Left colon (tissue), 2 donors: ENCODE measurements around the gene KIR2DL1. TPM values are rescaled to one million over a fixed set of nuclear protein-coding genes. Genes with fewer than 3 reads are reported as not detected.
"Not testable (repeated sequence)": the region's sequence is repeated elsewhere in the genome, so short reads cannot be mapped to it uniquely, and the experiment has no call there.

Source experiments
- ATAC-seq: fragments of 200-7000 bp; cut with Tn5 transposase; one replicate; pipeline ENCODE4 v1.9.1; 2020; ENCODE audit warnings: mild to moderate bottlenecking, moderate library complexity
- DNase-seq, 2 donors: peaks; one replicate each; pipeline ENCODE4 v3.0.0-alpha.2; 2020
- intact Hi-C, 2 donors: fragments of 100-400 bp; cut with DNase I in 1 of 2; cut with micrococcal nuclease in 1 of 2; formaldehyde crosslinking; loops; one replicate each; pipeline versions ENCODE4 v1.11.2 to v1.14.0; 2022; cut with DNase I, micrococcal nuclease
- total RNA-seq, 2 donors: library from RNA; stranded (reverse); fragmentation: NEBNext Ultra II Directional; extraction: Animal tissue kit (Norgen Biotek cat#: 25700); gene quantifications; one replicate each; pipeline ENCODE4 v1.2.1, GENCODE V29; 2021
- donor health status: DM: no; HTN: no; CAD: no.
- donor health status: DM: yes; HTN: yes; CAD: no.

The KIR2DL1 gene
- total RNA-seq, 2 donors from 2014 or later = not detected

DNA sequence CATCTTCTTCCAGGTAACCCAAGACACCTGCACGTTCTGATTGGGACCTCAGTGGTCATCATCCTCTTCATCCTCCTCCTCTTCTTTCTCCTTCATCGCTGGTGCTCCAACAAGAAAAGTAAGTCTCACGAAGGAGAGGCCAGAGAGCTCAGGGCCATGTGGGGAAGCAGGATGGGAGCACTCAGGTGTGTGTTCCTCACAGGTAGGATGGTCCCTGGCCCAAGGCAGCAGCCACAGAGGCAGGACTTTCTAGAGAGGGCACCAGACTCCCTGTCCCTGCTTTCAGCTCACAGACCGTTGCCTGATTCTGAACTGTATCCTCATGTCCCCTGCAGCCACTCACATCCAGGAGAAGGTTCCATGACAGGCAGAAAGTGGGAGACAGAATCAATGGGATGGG is 3.1 kb upstream of the KIR2DL1 start:
- intact Hi-C loops, DNase-seq, ATAC-seq: not testable (repeated sequence)

DNA sequence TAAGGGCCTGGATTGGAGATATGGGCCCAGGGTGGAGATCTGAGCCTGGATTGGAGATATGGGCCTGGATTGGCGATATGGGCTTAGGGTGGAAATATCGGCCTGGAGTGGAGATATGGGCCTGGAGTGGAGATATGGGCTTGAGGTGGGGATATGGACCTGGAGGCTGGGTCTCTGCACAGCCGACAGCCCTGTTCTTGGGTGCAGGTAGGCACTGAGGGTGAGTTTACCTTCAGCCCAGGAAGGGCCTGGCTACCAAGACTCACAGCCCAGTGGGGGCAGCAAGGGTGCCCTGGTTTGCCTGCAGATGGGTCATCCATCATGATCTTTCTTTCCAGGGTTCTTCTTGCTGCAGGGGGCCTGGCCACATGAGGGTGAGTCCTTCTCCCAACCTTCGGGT is 918 bp downstream of the KIR2DL1 start:
- intact Hi-C loops, ATAC-seq, DNase-seq: not testable (repeated sequence)

DNA sequence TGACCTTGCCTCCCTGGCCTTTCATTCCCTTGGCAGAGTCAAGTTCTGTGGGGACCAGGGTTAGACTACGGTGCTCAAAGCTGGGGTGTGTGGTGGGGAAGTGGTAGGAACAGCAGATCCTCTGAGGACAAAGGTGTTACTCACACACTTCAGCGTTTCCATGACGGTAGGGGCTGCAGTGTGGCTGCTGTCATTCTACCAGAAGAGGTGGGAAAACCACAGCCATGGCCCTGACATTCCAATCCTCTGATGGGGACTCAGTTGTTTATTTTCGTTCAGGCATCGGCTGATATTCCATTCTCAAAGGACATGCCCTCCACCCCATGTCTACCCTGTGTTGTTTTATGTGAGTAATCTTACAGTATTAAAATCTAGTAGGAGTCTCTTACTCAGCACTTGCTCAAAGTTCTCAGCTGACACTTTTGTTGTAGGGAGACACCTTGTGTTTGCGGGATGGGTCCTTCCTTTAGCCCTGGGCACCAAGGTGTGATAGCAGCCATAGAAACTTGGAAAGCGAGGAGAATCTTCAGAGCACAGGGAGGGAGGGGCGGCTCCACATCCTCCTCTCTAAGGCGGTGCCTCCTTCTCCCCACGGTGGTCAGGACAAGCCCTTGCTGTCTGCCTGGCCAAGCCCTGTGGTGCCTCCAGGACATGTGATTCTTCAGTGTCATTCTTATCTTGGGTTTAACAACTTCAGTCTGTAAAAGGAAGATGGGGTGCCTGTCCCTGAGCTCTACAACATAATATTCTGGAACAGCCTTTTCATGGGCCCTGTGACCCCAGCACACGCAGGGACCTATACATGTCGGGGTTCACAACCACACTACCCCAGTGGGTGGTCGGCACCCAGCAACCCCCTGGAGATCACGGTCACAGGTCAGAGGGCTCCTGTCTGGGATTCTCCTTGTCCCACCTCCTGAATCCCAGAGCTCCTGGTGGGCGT is 1.7 kb downstream of the KIR2DL1 start:
- intact Hi-C loops, DNase-seq, ATAC-seq: not testable (repeated sequence)

DNA sequence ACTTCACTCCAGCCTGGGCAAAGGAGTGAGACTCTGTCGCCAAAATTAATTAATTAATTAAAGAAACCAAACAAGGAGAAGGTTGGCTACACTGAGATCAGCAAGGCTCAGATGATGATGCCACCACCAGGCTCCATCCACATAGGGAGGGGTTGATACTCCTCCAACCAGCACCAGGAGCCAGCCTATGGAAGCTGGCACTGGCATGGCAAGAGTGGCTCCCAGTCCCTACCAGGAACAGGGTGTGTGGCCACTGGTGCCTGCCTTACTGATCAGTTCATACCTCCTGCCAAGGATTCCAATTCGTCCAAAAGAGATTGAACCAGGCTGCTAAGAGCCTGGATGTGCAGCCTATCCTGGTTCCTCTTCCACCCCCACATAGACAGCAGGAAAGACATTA is 3.1 kb downstream of the KIR2DL1 start:
- intact Hi-C loops, DNase-seq, ATAC-seq: not testable (repeated sequence)

DNA sequence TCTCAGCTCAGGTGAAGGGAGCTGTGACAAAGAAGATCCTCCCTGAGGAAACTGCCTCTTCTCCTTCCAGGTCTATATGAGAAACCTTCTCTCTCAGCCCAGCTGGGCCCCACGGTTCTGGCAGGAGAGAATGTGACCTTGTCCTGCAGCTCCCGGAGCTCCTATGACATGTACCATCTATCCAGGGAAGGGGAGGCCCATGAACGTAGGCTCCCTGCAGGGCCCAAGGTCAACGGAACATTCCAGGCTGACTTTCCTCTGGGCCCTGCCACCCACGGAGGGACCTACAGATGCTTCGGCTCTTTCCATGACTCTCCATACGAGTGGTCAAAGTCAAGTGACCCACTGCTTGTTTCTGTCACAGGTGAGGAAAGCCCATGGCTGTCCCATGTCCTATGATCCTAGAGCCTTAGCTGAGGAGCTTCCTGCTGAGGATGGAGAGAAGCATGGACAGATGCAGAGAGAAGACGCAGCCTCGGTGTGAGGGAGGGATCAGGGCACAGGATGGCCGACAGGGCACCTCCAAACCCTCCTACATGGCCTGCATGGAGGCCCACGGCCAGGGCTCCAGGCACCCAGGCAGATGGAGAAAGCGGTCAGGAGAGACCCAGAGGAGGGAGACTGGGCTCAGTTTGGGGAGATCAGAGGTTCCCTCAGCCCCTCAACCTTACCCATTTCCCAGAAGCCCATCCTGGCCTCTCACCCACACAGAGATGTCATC is 5.7 kb downstream of the KIR2DL1 start:
- intact Hi-C loops, DNase-seq, ATAC-seq: not testable (repeated sequence)

DNA sequence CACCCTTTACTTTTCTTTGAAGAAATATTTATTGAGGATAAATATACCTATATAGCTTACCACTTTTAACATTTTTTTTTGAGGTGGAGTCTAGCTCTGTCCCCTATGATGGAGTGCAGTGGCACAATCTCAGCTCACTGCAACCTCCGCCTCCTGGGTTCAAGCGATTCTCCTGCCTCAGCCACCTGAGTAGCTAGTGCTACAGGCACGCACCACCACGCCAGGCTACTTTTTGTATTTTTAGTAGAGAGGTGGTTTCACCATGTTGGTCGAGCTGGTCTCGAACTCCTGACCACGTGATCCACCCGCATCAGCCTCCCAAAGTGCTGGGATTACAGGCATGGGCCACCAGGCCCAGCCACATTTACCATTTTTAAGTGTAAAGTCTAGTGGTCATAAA is 6.2 kb downstream of the KIR2DL1 start:
- ATAC-seq, DNase-seq, intact Hi-C loops: not testable (repeated sequence)

DNA sequence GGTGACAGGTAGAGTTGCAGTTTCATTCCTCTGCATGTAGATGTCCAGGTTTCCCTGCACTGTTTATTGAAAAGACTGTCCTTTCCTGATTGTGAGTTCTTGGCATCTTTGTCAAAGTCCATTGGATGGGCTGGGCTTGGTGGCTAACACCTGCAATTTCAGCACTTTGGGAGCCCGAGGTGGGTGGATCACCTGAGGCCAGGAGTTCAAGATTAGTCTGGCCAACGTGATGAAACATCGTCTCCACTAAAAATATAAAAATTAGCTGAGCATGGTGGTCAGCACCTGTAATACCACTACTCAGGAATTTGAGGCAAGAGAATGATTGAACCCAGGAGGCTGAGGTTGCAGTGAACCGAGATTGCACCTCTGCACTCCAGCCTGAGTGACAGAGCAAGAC is 8.3 kb downstream of the KIR2DL1 start:
- not testable (repeated sequence) for ATAC-seq, DNase-seq

DNA sequence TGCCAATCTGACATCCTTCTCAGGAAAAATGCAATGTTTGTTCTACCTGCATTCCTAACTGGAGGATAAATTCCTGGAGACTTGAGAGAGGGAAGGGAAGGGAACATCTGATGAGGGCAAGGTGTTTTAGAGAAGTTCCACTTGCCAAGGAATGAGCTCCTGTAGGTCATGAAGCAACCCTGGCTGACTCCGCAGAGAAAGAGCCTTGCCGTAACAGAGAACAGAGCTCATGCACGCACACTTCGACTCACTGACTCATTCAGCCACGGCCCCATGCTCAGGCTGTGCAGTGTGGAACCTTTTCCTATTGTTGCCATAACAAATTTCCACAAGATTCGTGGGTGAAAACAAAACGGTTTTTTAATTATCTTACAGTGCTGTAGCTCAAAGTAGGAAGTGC is 9.3 kb downstream of the KIR2DL1 start:
- intact Hi-C loops, DNase-seq: not testable (repeated sequence)

More for the DNA sequence above, 8.3 kb downstream of the KIR2DL1 start:
- intact Hi-C loops = not testable (repeated sequence)

DNA sequence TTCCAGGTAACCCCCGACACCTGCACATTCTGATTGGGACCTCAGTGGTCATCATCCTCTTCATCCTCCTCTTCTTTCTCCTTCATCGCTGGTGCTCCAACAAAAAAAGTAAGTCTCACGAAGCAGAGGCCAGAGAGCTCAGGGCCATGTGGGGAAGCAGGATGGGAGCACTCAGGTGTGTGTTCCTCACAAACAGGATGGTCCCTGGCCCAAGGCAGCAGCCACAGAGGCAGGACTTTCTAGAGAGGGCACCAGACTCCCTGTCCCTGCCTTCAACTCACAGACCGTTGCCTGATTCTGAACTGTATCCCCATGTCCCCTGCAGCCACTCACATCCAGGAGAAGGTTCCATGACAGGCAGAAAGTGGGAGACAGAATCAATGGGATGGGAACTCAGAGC is 13.3 kb downstream of the KIR2DL1 start:
- ATAC-seq, DNase-seq, intact Hi-C loops: not testable (repeated sequence)

More for the DNA sequence above, 9.3 kb downstream of the KIR2DL1 start:
- ATAC-seq = not testable (repeated sequence)

DNA sequence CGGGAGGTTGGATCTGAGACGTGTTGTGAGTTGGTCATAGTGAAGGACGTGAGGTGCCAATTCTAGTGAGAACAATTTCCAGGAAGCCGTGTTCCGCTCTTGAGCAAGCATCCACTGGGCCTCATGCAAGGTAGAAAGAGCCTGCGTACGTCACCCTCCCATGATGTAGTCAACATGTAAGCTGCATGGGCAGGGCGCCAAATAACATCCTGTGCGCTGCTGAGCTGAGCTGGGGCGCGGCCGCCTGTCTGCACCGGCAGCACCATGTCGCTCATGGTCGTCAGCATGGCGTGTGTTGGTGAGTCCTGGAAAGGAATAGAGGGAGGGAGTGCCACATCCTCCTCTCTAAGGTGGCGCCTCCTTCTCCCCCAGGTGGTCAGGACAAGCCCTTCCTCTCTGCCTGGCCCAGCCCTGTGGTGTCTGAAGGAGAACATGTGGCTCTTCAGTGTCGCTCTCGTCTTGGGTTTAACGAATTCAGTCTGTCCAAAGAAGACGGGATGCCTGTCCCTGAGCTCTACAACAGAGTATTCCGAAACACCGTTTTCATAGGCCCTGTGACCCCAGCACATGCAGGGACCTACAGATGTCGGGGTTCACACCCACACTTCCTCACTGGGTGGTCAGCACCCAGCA is 16.6 kb downstream of the KIR2DL1 start:
- ATAC-seq, intact Hi-C loops, DNase-seq: not testable (repeated sequence)

DNA sequence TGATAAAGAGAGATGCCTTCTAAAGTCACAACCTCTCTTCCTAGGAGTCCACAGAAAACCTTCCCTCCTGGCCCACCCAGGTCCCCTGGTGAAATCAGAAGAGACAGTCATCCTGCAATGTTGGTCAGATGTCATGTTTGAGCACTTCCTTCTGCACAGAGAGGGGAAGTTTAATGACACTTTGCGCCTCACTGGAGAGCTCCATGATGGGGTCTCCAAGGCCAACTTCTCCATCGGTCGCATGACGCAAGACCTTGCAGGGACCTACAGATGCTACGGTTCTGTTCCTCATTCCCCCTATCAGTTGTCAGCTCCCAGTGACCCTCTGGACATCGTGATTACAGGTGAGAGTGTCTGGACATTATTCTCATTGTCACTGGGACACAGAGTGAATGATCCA is 18.6 kb downstream of the KIR2DL1 start:
- DNase-seq, ATAC-seq, intact Hi-C loops: not testable (repeated sequence)

DNA sequence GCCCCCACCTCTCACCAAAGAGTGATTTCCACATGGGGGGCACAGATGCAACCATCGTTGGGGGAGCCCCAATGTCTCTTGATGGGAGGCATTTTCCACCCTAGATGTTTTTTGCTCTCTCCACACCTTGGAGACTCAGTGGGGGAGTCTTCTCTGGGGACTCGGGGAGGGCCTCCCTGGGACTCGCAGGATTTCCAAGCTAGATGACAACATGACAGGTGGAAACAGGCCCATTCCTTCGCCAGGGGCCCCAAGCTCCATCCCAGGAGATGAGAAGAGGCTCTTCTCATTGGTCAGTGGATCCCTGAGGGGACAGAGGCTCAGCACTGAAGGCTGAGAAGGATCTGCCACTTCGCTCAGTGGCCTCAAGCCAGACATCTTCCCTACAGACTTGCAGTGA is 21.1 kb downstream of the KIR2DL1 start:
- intact Hi-C loops = no loop called here
- no peak for DNase-seq
- ATAC-seq = no peak

DNA sequence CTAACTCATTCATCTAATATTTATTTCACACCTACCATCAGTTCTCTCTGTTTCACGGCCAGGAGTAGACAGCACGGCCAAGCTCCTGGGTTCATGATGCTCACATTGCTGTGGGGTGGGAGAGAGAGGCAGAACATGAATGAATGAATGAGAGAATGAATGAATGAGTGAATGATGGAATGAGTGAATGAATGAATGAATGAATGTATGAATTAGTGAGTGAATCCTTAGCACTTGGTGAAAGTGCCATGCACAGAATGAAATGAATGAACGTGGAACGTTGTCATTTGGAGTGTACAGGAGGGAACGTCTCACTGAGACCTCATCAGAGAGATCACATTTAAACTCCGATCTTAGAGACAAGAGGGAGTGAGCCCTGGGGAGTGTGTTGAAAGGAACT is 21.9 kb downstream of the KIR2DL1 start:
- no peak for ATAC-seq
- intact Hi-C loops = no loop called here
- DNase-seq = no peak

DNA sequence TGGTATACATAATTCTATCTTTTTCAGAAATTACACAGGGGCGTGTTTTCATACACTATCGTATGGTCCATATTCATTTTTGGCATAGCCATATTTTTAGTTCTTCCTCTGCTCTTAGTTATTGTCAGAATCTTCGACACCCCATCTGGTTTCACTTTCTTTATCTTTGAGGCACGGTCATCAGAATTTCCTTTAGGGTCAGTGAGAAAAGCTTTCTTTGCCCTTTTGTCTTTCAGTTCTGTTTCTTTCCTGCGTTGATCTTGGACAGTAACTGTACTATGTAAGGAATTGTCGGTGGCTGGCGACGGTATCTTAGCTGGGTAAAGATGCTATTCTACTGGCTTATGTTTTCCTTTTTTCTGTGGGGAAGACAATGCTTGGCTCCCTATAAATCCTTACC is 23.2 kb downstream of the KIR2DL1 start:
- intact Hi-C loops = no loop called here
- DNase-seq = no peak
- ATAC-seq = no peak

DNA sequence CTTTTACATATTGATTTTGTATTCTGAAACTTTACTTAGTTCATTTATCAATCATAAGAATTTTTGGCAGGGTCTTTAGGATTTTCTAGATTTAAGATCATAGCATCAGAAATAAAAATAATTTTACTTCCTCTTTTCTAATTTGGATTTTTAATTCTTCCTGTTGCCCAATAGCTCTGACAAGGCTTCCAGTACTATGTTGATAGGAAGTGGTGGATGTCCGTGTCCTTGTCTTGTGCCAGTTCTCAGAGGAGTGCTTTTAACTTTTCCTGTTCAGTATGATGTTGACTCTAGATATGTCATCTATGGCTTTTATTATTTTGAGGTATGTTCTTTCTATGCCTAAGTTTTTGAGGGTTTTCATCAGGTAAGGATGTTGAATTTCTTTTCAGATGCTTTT is 26.2 kb downstream of the KIR2DL1 start:
- intact Hi-C loops = no loop called here
- no peak for ATAC-seq

DNA sequence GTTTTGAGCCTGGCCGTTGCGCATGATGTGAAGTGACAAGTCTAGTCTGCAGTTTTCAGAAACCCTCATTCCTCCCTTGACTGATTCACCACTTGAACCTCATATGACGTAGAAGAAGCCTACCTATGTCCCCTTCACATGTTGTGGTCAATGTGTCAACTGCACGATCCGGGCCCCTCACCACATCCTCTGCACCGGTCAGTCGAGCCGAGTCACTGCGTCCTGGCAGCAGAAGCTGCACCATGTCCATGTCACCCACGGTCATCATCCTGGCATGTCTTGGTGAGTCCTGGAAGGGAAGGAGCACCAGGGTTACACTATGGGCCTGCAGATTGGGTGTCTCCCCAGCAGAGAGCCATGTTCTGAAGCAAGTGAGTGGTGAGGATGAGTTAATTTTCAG is 33.8 kb downstream of the KIR2DL1 start, which contains the start of gene KIR2DL4:
TSS of gene KIR2DL4 (plus strand) at position 201 of the 400 bp plus-strand sequence. CDS start at position 243, 42 bp downstream.
- DNase-seq (no peak), ATAC-seq (no peak)
- intact Hi-C loops = no loop called here

More for the DNA sequence above, 26.2 kb downstream of the KIR2DL1 start:
- no peak for DNase-seq

DNA sequence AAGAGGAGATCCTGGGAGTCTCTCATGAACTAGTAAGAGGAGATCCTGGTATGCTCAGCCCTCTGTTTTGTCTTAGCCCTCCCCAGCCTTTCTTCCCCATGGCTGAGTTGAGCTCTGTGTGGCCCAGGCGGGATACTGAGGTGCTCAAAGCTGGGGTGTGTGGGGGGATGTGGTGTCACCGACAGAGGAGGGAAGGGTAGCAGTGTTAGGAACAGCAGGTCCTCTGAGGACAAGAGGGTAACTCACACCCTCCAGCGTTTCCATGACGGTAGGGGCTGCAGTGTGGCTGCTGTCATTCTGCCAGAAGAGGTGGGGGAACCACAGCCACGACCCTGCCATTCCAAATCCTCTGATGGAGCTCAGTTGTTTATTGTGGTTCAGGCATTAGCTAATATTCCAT is 34.5 kb downstream of the KIR2DL1 start:
- DNase-seq (no peak), ATAC-seq (no peak)

DNA sequence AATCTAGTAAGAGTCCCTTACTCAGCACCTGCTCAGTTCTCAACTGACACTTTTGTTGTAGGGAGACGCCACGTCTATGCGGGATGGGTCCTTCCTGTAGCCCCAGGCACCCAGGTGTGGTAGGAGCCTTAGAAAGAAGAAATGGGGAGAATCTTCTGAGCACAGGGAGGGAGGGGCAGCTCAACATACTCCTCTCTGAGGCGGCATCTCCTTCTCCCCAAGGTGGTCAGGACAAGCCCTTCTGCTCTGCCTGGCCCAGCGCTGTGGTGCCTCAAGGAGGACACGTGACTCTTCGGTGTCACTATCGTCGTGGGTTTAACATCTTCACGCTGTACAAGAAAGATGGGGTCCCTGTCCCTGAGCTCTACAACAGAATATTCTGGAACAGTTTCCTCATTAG is 35.0 kb downstream of the KIR2DL1 start:
- no peak for ATAC-seq
- DNase-seq = no peak
- intact Hi-C loops = no loop called here

More for the DNA sequence above, 34.5 kb downstream of the KIR2DL1 start:
- intact Hi-C loops = no loop called here
